ENCODE measurements around the gene FHIT.

FHIT gene

DNA sequence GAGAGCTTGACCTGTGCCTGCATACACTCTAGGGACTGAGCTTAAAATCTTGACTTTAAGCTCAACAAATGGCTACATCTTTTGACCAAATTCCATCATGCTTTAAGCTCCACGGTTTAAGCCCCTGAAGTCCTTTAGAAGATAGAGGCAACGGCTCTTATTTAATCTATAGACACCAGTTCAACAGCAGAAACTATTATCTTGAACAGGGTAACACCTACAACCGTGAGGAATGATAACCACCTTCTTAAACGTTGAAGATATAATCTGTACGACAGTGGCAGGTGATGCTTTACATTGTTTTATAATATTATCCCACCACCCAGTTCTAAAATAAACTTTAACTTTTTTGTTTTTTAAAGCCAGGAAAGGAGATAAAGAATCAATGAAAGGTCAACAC lies 1007.8 kb downstream of the FHIT start:
- Histone ChIP-seq H3K4me1 (ENCODE audit: control insufficient read depth in 5 of 5, insufficient read depth in 5 of 5, low read length in 5 of 5) (peaks cover 0 to 4% (median 0%) of the 10 kb centered on the region in 5 donors), H3K27me3 (ENCODE audit: control insufficient read depth in 5 of 5, insufficient read depth in 4 of 5, low read length in 5 of 5) (no peaks in the 10 kb centered on the region), H3K9ac (ENCODE audit: low read length in 5 of 5) (no peak overlapping the region), H3K27ac (ENCODE audit: low read depth, low read length) (no peak overlapping the region), H3K4me3 (ENCODE audit: low read depth in 1 of 5, low read length in 5 of 5) (no peak overlapping the region), H3K9me3 (ENCODE audit: control insufficient read depth in 5 of 5, low read length in 5 of 5) (no peaks in the 10 kb centered on the region), H3K36me3 (ENCODE audit: control insufficient read depth in 5 of 5, insufficient read depth in 5 of 5, low read length in 5 of 5) (no peaks in the 10 kb centered on the region)

DNA sequence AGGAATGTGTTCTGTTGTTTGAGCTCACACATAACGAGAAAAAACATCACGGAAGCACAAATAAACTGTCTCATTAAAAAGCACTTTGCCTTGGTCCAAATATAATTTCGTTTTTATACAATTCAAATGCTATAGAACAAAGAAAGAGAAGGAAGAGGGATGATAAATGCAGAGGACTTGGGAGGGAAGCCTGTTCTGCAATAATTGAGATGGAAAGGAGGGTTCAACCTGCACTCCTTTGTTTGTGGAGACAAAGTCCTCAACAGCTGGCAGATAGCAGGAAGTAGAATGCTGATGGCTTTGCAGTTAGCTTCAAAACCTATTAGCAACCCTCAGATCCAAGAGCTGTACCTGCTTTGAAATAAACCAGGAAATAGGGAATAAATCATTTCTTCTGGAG lies 1010.8 kb downstream of the FHIT start:
- no peak overlapping the region for H3K9ac ChIP-seq (ENCODE audit: low read length in 5 of 5)
- no peaks in the 10 kb centered on the region for H3K9me3 ChIP-seq (ENCODE audit: control insufficient read depth in 5 of 5, low read length in 5 of 5)
- no peaks in the 10 kb centered on the region for H3K27me3 ChIP-seq (ENCODE audit: control insufficient read depth in 5 of 5, insufficient read depth in 4 of 5, low read length in 5 of 5)
- no peak overlapping the region for H3K4me3 ChIP-seq (ENCODE audit: low read depth in 1 of 5, low read length in 5 of 5)
- H3K36me3 ChIP-seq (ENCODE audit: control insufficient read depth in 5 of 5, insufficient read depth in 5 of 5, low read length in 5 of 5), result no peaks in the 10 kb centered on the region
- H3K27ac ChIP-seq (ENCODE audit: low read depth, low read length), result no peak overlapping the region
- H3K4me1 ChIP-seq (ENCODE audit: control insufficient read depth in 5 of 5, insufficient read depth in 5 of 5, low read length in 5 of 5), result peaks cover 0 to 4% (median 0%) of the 10 kb centered on the region in 5 donors

DNA sequence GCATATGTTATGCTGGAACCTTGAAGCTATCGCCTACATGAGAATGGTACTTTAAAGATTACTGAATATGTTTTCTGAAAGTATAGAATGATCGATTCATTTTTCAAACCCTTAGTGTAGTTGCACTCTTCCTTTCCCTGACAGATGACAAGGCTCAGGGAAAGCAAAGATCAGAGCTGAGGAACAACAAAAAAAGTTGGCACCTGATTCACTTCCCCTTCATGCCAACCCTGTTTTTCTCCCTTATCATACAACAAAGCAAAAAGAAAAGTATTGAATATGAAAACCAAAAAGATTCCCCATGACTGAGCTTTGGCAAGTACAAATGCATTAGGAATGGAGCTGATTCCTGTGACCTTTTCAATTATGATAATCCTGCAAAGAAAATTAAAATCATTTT lies 1012.7 kb downstream of the FHIT start:
- no peak overlapping the region for H3K4me3 ChIP-seq (ENCODE audit: low read depth in 1 of 5, low read length in 5 of 5)
- no peaks in the 10 kb centered on the region for H3K9me3 ChIP-seq (ENCODE audit: control insufficient read depth in 5 of 5, low read length in 5 of 5)
- H3K4me1 ChIP-seq (ENCODE audit: control insufficient read depth in 5 of 5, insufficient read depth in 5 of 5, low read length in 5 of 5), result peaks cover 0 to 4% (median 0%) of the 10 kb centered on the region in 5 donors
- H3K9ac ChIP-seq (ENCODE audit: low read length in 5 of 5), result no peak overlapping the region
- no peaks in the 10 kb centered on the region for H3K36me3 ChIP-seq (ENCODE audit: control insufficient read depth in 5 of 5, insufficient read depth in 5 of 5, low read length in 5 of 5)
- H3K27me3 ChIP-seq (ENCODE audit: control insufficient read depth in 5 of 5, insufficient read depth in 4 of 5, low read length in 5 of 5), result no peaks in the 10 kb centered on the region
- no peak overlapping the region for H3K27ac ChIP-seq (ENCODE audit: low read depth, low read length)

DNA sequence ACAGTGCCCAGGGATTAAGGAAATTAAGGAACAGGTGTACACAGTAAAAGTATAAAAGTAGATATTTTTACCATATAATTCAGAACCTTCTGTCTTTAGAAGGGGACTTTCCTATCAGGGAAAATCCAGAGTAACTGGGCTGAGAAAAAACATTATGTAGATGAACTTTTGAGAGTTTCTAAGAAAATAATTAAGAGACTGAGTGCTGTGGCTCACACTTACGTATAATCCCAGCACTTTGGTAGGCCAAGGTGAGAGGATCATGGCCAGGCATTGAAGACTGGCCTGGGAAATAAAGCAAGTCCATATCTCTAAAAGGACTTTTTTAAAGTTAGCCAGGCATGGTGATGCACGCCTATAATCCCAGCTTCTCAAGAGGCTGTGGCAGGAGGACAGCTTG lies 1021.8 kb downstream of the FHIT start:
- Histone ChIP-seq H3K27ac (ENCODE audit: low read depth, low read length) (no peak overlapping the region), H3K4me1 (ENCODE audit: control insufficient read depth in 5 of 5, insufficient read depth in 5 of 5, low read length in 5 of 5) (no peaks in the 10 kb centered on the region), H3K9me3 (ENCODE audit: control insufficient read depth in 5 of 5, low read length in 5 of 5) (no peaks in the 10 kb centered on the region), H3K27me3 (ENCODE audit: control insufficient read depth in 5 of 5, insufficient read depth in 4 of 5, low read length in 5 of 5) (no peaks in the 10 kb centered on the region), H3K36me3 (ENCODE audit: control insufficient read depth in 5 of 5, insufficient read depth in 5 of 5, low read length in 5 of 5) (no peaks in the 10 kb centered on the region), H3K9ac (ENCODE audit: low read length in 5 of 5) (no peak overlapping the region), H3K4me3 (ENCODE audit: low read depth in 1 of 5, low read length in 5 of 5) (no peak overlapping the region)

DNA sequence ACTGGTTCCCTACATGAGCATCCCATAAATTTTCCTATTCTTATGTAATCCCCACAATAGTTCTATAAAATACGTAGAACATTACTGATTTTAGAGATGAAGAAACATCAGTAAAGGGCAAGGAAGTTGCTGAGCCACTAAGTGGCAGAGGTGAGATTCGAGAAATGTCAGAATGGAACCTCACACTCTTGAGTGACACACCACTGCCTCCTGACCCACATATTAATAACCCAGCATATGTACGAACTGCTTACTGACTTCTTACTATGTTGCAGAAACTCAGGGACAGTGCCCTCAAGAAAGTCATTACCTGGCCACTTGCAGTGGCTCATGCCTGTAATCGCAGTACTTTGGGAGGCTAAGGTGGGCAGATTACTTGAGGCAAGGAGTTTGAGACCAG lies 1022.4 kb downstream of the FHIT start:
- no peaks in the 10 kb centered on the region for H3K27me3 ChIP-seq (ENCODE audit: control insufficient read depth in 5 of 5, insufficient read depth in 4 of 5, low read length in 5 of 5)
- H3K9ac ChIP-seq (ENCODE audit: low read length in 5 of 5), result no peak overlapping the region
- H3K4me1 ChIP-seq (ENCODE audit: control insufficient read depth in 5 of 5, insufficient read depth in 5 of 5, low read length in 5 of 5), result no peaks in the 10 kb centered on the region
- no peak overlapping the region for H3K27ac ChIP-seq (ENCODE audit: low read depth, low read length)
- H3K9me3 ChIP-seq (ENCODE audit: control insufficient read depth in 5 of 5, low read length in 5 of 5), result no peaks in the 10 kb centered on the region
- H3K4me3 ChIP-seq (ENCODE audit: low read depth in 1 of 5, low read length in 5 of 5), result no peak overlapping the region
- H3K36me3 ChIP-seq (ENCODE audit: control insufficient read depth in 5 of 5, insufficient read depth in 5 of 5, low read length in 5 of 5), result no peaks in the 10 kb centered on the region

DNA sequence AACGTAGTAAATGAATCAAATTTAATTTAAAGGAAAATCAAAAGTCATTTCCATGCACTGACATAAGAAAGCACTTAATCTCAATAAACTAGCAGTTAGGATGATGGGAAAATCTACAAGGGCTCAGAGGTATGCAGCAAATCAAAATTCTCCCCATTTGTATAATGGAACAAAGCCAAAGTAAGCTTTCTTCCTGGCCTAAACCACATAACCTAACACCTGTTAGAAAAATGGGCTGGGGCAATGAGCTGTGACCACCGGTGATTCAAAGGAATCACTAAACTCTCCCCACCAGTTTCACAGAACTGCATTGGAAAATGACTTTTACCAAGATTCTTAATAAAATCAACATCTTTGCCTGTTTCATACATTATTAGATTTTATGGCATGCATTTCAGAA lies 1024.3 kb downstream of the FHIT start:
- Histone ChIP-seq H3K9me3 (ENCODE audit: control insufficient read depth in 5 of 5, low read length in 5 of 5) (no peaks in the 10 kb centered on the region), H3K27ac (ENCODE audit: low read depth, low read length) (no peak overlapping the region), H3K36me3 (ENCODE audit: control insufficient read depth in 5 of 5, insufficient read depth in 5 of 5, low read length in 5 of 5) (no peaks in the 10 kb centered on the region), H3K4me1 (ENCODE audit: control insufficient read depth in 5 of 5, insufficient read depth in 5 of 5, low read length in 5 of 5) (no peaks in the 10 kb centered on the region), H3K27me3 (ENCODE audit: control insufficient read depth in 5 of 5, insufficient read depth in 4 of 5, low read length in 5 of 5) (no peaks in the 10 kb centered on the region), H3K4me3 (ENCODE audit: low read depth in 1 of 5, low read length in 5 of 5) (no peak overlapping the region), H3K9ac (ENCODE audit: low read length in 5 of 5) (no peak overlapping the region)

DNA sequence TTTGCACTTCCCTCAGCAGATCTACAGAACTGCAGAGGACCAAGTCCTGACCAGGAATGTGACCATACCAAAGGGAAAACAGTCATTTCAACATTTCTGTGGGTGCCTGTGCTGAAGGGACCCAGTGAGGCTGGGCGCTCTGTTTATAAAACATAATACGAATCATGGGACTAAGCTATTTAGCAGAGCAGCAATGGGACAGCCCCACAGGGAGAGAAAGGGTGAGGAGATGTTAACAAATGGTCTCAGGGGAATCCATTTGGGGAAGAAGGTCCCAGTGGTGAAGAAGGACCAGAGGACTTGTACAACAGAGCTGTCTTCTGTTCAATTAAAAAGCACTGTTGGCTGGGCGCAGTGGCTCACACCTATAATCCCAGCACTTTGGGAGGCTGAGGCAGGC lies 1025.4 kb downstream of the FHIT start:
- no peaks in the 10 kb centered on the region for H3K36me3 ChIP-seq (ENCODE audit: control insufficient read depth in 5 of 5, insufficient read depth in 5 of 5, low read length in 5 of 5)

DNA sequence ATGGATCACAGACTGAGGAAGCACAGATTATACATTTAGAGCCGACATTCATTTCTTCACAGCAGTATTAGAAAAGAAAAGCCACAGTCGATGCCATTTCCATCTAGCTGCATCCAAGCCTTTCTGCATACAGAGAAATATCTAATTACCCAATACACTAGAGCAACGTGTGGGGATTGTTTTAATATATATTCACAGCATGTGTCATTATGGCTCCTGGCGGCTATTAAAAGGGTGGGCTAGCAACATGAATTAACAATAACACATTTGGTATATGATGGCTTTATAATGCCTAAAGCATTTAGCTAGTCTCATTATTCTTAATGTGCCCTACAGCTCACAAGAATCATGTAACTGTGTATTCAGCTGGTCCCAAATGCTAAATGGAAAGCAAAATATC lies 1030.5 kb downstream of the FHIT start:
- Histone ChIP-seq H3K4me3 (ENCODE audit: low read depth in 1 of 5, low read length in 5 of 5) (no peak overlapping the region), H3K36me3 (ENCODE audit: control insufficient read depth in 5 of 5, insufficient read depth in 5 of 5, low read length in 5 of 5) (no peaks in the 10 kb centered on the region), H3K27ac (ENCODE audit: low read depth, low read length) (no peak overlapping the region), H3K27me3 (ENCODE audit: control insufficient read depth in 5 of 5, insufficient read depth in 4 of 5, low read length in 5 of 5) (no peaks in the 10 kb centered on the region), H3K9ac (ENCODE audit: low read length in 5 of 5) (no peak overlapping the region), H3K9me3 (ENCODE audit: control insufficient read depth in 5 of 5, low read length in 5 of 5) (no peaks in the 10 kb centered on the region), H3K4me1 (ENCODE audit: control insufficient read depth in 5 of 5, insufficient read depth in 5 of 5, low read length in 5 of 5) (no peaks in the 10 kb centered on the region)

More for the DNA sequence above, 1025.4 kb downstream of the FHIT start:
- Histone ChIP-seq H3K9me3 (ENCODE audit: control insufficient read depth in 5 of 5, low read length in 5 of 5) (no peaks in the 10 kb centered on the region), H3K27ac (ENCODE audit: low read depth, low read length) (no peak overlapping the region), H3K4me3 (ENCODE audit: low read depth in 1 of 5, low read length in 5 of 5) (no peak overlapping the region), H3K9ac (ENCODE audit: low read length in 5 of 5) (no peak overlapping the region), H3K27me3 (ENCODE audit: control insufficient read depth in 5 of 5, insufficient read depth in 4 of 5, low read length in 5 of 5) (no peaks in the 10 kb centered on the region), H3K4me1 (ENCODE audit: control insufficient read depth in 5 of 5, insufficient read depth in 5 of 5, low read length in 5 of 5) (no peaks in the 10 kb centered on the region)

DNA sequence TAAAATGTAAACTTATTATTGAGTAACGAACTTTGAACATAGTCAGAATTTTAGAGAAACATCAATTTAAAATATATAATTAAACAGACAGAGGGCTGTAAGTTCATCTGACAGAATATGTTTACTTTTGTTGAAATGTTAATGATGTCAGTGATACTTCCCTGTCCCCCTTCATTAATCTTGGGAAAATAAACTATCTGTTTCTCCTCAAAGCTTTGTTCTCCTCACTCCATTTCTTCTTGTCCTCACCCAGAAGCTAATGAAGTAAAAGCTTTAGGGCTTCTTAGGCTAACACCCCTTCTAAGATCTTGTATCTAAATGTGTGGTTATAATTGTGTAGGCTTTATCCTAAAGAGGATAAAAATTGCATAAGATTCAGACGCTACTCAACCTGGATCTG lies 1031.8 kb downstream of the FHIT start:
- Histone ChIP-seq H3K27ac (ENCODE audit: low read depth, low read length) (no peak overlapping the region), H3K4me3 (ENCODE audit: low read depth in 1 of 5, low read length in 5 of 5) (no peak overlapping the region), H3K36me3 (ENCODE audit: control insufficient read depth in 5 of 5, insufficient read depth in 5 of 5, low read length in 5 of 5) (no peaks in the 10 kb centered on the region), H3K9me3 (ENCODE audit: control insufficient read depth in 5 of 5, low read length in 5 of 5) (no peaks in the 10 kb centered on the region), H3K4me1 (ENCODE audit: control insufficient read depth in 5 of 5, insufficient read depth in 5 of 5, low read length in 5 of 5) (no peaks in the 10 kb centered on the region), H3K9ac (ENCODE audit: low read length in 5 of 5) (no peak overlapping the region), H3K27me3 (ENCODE audit: control insufficient read depth in 5 of 5, insufficient read depth in 4 of 5, low read length in 5 of 5) (no peaks in the 10 kb centered on the region)

DNA sequence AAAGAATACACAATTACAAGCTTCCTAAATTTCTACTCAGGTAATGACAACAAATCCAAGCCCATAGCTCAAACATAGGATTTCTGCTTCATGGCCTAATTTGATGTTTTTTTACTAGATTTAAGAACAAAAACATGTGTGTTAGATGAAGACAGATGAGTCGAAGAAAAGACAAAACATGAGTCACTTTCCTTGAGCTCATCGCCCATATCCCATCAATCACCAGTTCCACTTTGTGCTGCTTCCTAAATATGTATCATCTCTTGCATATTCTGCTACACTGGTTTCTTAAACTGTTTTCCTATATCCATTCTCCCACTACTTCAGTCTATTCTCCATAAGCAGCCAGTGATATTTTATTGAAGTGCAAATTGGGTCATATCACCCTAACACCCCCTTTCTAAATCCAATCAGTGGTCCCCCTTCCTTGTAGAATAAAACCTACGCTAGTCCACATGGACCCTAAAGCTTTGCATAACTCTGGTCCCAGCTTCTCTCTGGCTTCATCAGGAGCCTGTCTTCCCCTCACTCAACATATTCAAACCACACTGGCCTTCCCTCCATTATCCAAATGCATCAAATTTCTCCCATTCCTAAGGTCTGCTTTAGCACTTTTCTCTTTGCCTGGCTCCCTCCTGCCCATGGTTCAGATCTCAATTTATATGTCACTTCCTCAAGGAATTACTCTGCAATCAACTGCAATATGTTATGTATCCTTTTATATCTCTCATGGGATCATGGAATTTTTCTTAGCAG lies 1033.9 kb downstream of the FHIT start:
- Histone ChIP-seq H3K9me3 (ENCODE audit: control insufficient read depth in 5 of 5, low read length in 5 of 5) (no peaks in the 10 kb centered on the region), H3K36me3 (ENCODE audit: control insufficient read depth in 5 of 5, insufficient read depth in 5 of 5, low read length in 5 of 5) (no peaks in the 10 kb centered on the region), H3K27me3 (ENCODE audit: control insufficient read depth in 5 of 5, insufficient read depth in 4 of 5, low read length in 5 of 5) (no peaks in the 10 kb centered on the region), H3K4me1 (ENCODE audit: control insufficient read depth in 5 of 5, insufficient read depth in 5 of 5, low read length in 5 of 5) (no peaks in the 10 kb centered on the region), H3K9ac (ENCODE audit: low read length in 5 of 5) (no peak overlapping the region), H3K4me3 (ENCODE audit: low read depth in 1 of 5, low read length in 5 of 5) (no peak overlapping the region), H3K27ac (ENCODE audit: low read depth, low read length) (no peak overlapping the region)
